ENCODE results near the gene PPP1R9A.

- TF ChIP-seq CTCF (IDR thresholded peaks at IDR 0.05) (no peak), POLR2A (IDR thresholded peaks at IDR 0.05) (no peak)
Measured at GRCh38 chr7:95342642-95343307, 435.4 kb downstream of the PPP1R9A start.

All from prostate gland (tissue), 2 donors.